IMR-90 (cell line): ENCODE data around the gene PSMG1. TPM values are rescaled to one million over a fixed set of nuclear protein-coding genes. Genes with fewer than 3 reads are reported as not detected.

Experiments used
- ATAC-seq: fragments of 200-7000 bp; cut with Tn5 transposase; 2 replicates; pipeline ENCODE4 v1.9.1; 2020; ENCODE audit warnings: low read depth, mild to moderate bottlenecking, moderate library complexity
- BruUV-seq: library from RNA; stranded (reverse); fragments of 400-500 nt; replicated peaks from 2 replicates; lab custom pipeline; 2021; lab: Mats Ljungman, UMichigan
- CTCF ChIA-PET: fragments of 300-600 bp; formaldehyde crosslinking; extraction: SDS; loops from one replicate; lab custom pipeline; 2021; ENCODE audit warnings: antibody characterized with exemption; lab: Yijun Ruan, JAX
- POLR2A ChIA-PET: fragments of 300-600 bp; sonication (Branson Sonifier 250); formaldehyde crosslinking; loops from one replicate; lab custom pipeline; 2022; ENCODE audit warnings: antibody characterized with exemption; ENCODE audit not compliant: unreplicated experiment; lab: Charles Lee
- DNase-seq: peaks from one replicate; pipeline ENCODE4 v3.0.0; 2013
- H2AFZ ChIP-seq: replicated peaks from 2 replicates; pipeline ENCODE3; 2013; ENCODE audit warnings: low read length, mild to moderate bottlenecking; ENCODE audit not compliant: poor library complexity
- H2AK5ac ChIP-seq: 2 replicates; pipeline ENCODE4 v1.6.1; 2013; ENCODE audit warnings: low read depth, low read length, inconsistent platforms
- H2AK9ac ChIP-seq: replicated peaks from 2 replicates; pipeline ENCODE3; 2013; ENCODE audit warnings: mild to moderate bottlenecking, low read depth, low read length, moderate library complexity; ENCODE audit not compliant: poor library complexity
- H2BK120ac ChIP-seq: 2 replicates; pipeline ENCODE4 v1.6.1; 2013; ENCODE audit warnings: low read depth, low read length, inconsistent platforms
- H2BK15ac ChIP-seq: 3 replicates; pipeline ENCODE4 v1.6.1; 2013; ENCODE audit warnings: low read depth, low read length, inconsistent platforms
- H2BK20ac ChIP-seq: 2 replicates; pipeline ENCODE4 v1.6.1; 2013; ENCODE audit warnings: low read depth, mild to moderate bottlenecking, inconsistent platforms, low read length, moderate library complexity
- H2BK5ac ChIP-seq: 2 replicates; pipeline ENCODE4 v1.6.1; 2013; ENCODE audit warnings: mild to moderate bottlenecking, low read depth, low read length, inconsistent platforms; ENCODE audit not compliant: poor library complexity, severe bottlenecking
- H3K14ac ChIP-seq: replicated peaks from 2 replicates; pipeline ENCODE4 v1.6.1; 2013; ENCODE audit warnings: low read depth, low read length, inconsistent platforms
- H3K18ac ChIP-seq: 2 replicates; pipeline ENCODE4 v1.6.1; 2013; ENCODE audit warnings: low read depth, low read length, control low read depth
- H3K23ac ChIP-seq: 2 replicates; pipeline ENCODE4 v1.6.1; 2013; ENCODE audit warnings: low read depth, low read length, inconsistent platforms
- H3K27ac ChIP-seq: 2 replicates; pipeline ENCODE4 v1.5.1; 2013; ENCODE audit warnings: mild to moderate bottlenecking, control low read depth, low read length; ENCODE audit not compliant: insufficient read depth
- H3K27me3 ChIP-seq: 2 replicates; pipeline ENCODE4 v1.6.1; 2013; ENCODE audit warnings: low read length; ENCODE audit not compliant: control insufficient read depth, insufficient read depth
- H3K36me3 ChIP-seq: 2 replicates; pipeline ENCODE4 v1.6.1; 2013; ENCODE audit warnings: low read length, mixed read lengths; ENCODE audit not compliant: control insufficient read depth, insufficient read depth
- H3K4ac ChIP-seq: 2 replicates; pipeline ENCODE4 v1.6.1; 2013; ENCODE audit warnings: low read depth, low read length, inconsistent platforms
- H3K4me1 ChIP-seq: 2 replicates; pipeline ENCODE4 v1.6.1; 2013; ENCODE audit warnings: low read length, mixed read lengths; ENCODE audit not compliant: control insufficient read depth, insufficient read depth
- H3K4me2 ChIP-seq: 2 replicates; pipeline ENCODE4 v1.6.1; 2013; ENCODE audit warnings: low read depth, mild to moderate bottlenecking, control low read depth, low read length, moderate library complexity
- H3K4me3 ChIP-seq: 2 replicates; pipeline ENCODE4 v1.5.1; 2013; ENCODE audit warnings: low read depth, mild to moderate bottlenecking, control low read depth, low read length, moderate library complexity; ENCODE audit not compliant: insufficient read depth
- H3K56ac ChIP-seq: 2 replicates; pipeline ENCODE4 v1.6.1; 2013; ENCODE audit warnings: low read length, inconsistent platforms; ENCODE audit not compliant: insufficient read depth; ENCODE audit errors: extremely low read depth
- H3K79me1 ChIP-seq, 2 experiments: 2 replicates each; pipeline ENCODE4 v1.6.1; 2013; ENCODE audit warnings: low read length in 2 of 2, inconsistent platforms in 1 of 2, low read depth in 1 of 2
- H3K9ac ChIP-seq: 2 replicates; pipeline ENCODE4 v1.6.1; 2013; ENCODE audit warnings: low read depth, low read length, control low read depth
- H3K9me1 ChIP-seq: 2 replicates; pipeline ENCODE4 v1.6.1; 2013; ENCODE audit warnings: low read length, inconsistent platforms; ENCODE audit not compliant: insufficient read depth
- H3K9me3 ChIP-seq: 2 replicates; pipeline ENCODE4 v1.6.1; 2013; ENCODE audit warnings: low read length; ENCODE audit not compliant: control insufficient read depth, insufficient read depth
- H4K20me1 ChIP-seq: 2 replicates; pipeline ENCODE4 v1.6.1; 2013; ENCODE audit warnings: low read length, inconsistent platforms; ENCODE audit not compliant: insufficient read depth
- H4K5ac ChIP-seq: 2 replicates; pipeline ENCODE4 v1.6.1; 2013; ENCODE audit warnings: mild to moderate bottlenecking, low read depth, low read length, control low read depth
- H4K8ac ChIP-seq, 2 experiments: 2 replicates each; pipeline ENCODE4 v1.6.1; 2013; ENCODE audit warnings: low read depth in 2 of 2, low read length in 2 of 2, control low read depth in 1 of 2, inconsistent platforms in 1 of 2
- H4K91ac ChIP-seq: 2 replicates; pipeline ENCODE4 v1.6.1; 2013; ENCODE audit warnings: low read depth, low read length, inconsistent platforms; ENCODE audit not compliant: insufficient read depth
- CEBPB ChIP-seq: IDR thresholded peaks from 2 replicates; pipeline ENCODE4 v1.6.1; 2012; ENCODE audit warnings: low read depth, low read length, improper control_type of control experiment
- NFE2L2 ChIP-seq: fragments of 150-350 bp; IDR thresholded peaks from 2 replicates; pipeline ENCODE4 v1.6.1; 2016; ENCODE audit warnings: low read depth, mild to moderate bottlenecking, low read length
- POLR2A ChIP-seq: IDR thresholded peaks from 2 replicates; pipeline ENCODE4 v1.6.1; 2012; ENCODE audit warnings: mild to moderate bottlenecking, low read depth, low read length
- RAD21 ChIP-seq: IDR thresholded peaks from 2 replicates; pipeline ENCODE4 v1.6.1; 2012; ENCODE audit warnings: low read length, improper control_type of control experiment
- RCOR1 ChIP-seq: IDR thresholded peaks from 2 replicates; pipeline ENCODE4 v1.6.1; 2012; ENCODE audit warnings: mild to moderate bottlenecking, low read length, improper control_type of control experiment; ENCODE audit not compliant: insufficient replicate concordance
- RFX5 ChIP-seq: IDR thresholded peaks from 2 replicates; pipeline ENCODE4 v1.8.0; 2012; ENCODE audit warnings: low read depth, mild to moderate bottlenecking, low read length, moderate library complexity
- SMC3 ChIP-seq: fragments of 150-350 bp; IDR thresholded peaks from 2 replicates; pipeline ENCODE4 v1.6.1; 2016; ENCODE audit warnings: low read depth, mild to moderate bottlenecking, antibody characterized with exemption, low read length, moderate library complexity
- USF2 ChIP-seq: fragments of 150-350 bp; IDR thresholded peaks from 2 replicates; pipeline ENCODE4 v1.6.1; 2017; ENCODE audit warnings: mild to moderate bottlenecking, antibody characterized with exemption, low read length, low read depth
- WGBS, 2 experiments: methylation state at CpG; one replicate each; pipeline versions ENCODE4 v1.1.5 to v1.1.7; 2013; ENCODE audit warnings: missing lambda C conversion rate in 2 of 2; ENCODE audit not compliant: insufficient read length in 1 of 2; ENCODE audit errors: extremely low coverage in 2 of 2; 5-methylcytosine and 5-hydroxymethylcytosine counted together
- dilution Hi-C: fragments of 300-500 bp; cut with HindIII; formaldehyde crosslinking; loops from one replicate; pipeline ENCODE4 v1.14.3; 2018; ENCODE audit warnings: low sequenced_read_pairs; ENCODE audit not compliant: unreplicated experiment
- in situ Hi-C: fragments of 300-500 bp; cut with MboI; formaldehyde crosslinking; loops from 3 replicates; pipeline ENCODE4 v1.14.3; 2019; ENCODE audit warnings: low sequenced_read_pairs, inconsistent platforms, mixed read lengths
- intact Hi-C: fragments of 100-400 bp; cut with micrococcal nuclease; formaldehyde crosslinking; loops from 2 replicates; pipeline ENCODE4 v1.10.0; 2022
- polyA plus RNA-seq, 3 experiments: library from polyadenylated mRNA; depleted of rRNA; stranded (reverse); fragments of >200 nt; gene quantifications; 2 replicates each; pipeline ENCODE4 v1.2.3, GENCODE V29; 2012; ENCODE audit warnings: low replicate concordance in 1 of 3
- total RNA-seq: library from RNA; depleted of rRNA; stranded (reverse); fragments of >200 nt; gene quantifications from 2 replicates; pipeline ENCODE4 v1.2.3, GENCODE V29; 2012
- TF ChIP-seq, protein P1 (sequence below): fragments of 150-350 bp; IDR thresholded peaks from 2 replicates; pipeline ENCODE4 v1.6.1; 2016; ENCODE audit warnings: low read depth, mild to moderate bottlenecking, low read length, moderate library complexity, borderline replicate concordance

PSMG1 gene
- total and polyA plus RNA-seq, 2 of the 4 experiments (the other 2 are of a cell fraction), result 37.8 to 45.4 TPM

- Histone ChIP-seq H4K5ac (no peak overlapping the region), H3K4me2 (no peak overlapping the region), H2BK5ac (no peak overlapping the region), H3K4me1 (0 out of 2 replicates have a peak, but pooled peaks cover 2% of the 10 kb centered on the region), H3K56ac (no peak overlapping the region), H2BK15ac (no peak overlapping the region), H3K36me3 (peaks cover 25% of the 10 kb centered on the region), H2AFZ (no peak overlapping the region), H3K4ac (no peak overlapping the region), H2AK5ac (no peak overlapping the region), H3K18ac (no peak overlapping the region), H4K8ac (no peak overlapping the region), H3K79me1 (peaks cover 0 to 3% of the 10 kb centered on the region in 2 experiments; a peak in 2 of 4 replicates), H2BK20ac (no peak overlapping the region), H3K14ac (no peak overlapping the region), H3K9me1 (no peaks in the 10 kb centered on the region), H2AK9ac (no peak overlapping the region), H4K20me1 (no peaks in the 10 kb centered on the region), H4K91ac (no peak overlapping the region), H3K27ac (no peak overlapping the region), H3K4me3 (no peak overlapping the region), H3K27me3 (no peaks in the 10 kb centered on the region), H3K9me3 (no peaks in the 10 kb centered on the region), H2BK120ac (no peak overlapping the region), H3K9ac (no peak overlapping the region), H3K23ac (no peak overlapping the region)
- POLR2A ChIA-PET, result no interaction called here
- BruUV-seq, result no TSS peak
- no peak for ATAC-seq
- dilution Hi-C loops (no loop called here), in situ Hi-C loops (no loop called here), intact Hi-C loops (no loop called here)
- no CpG with 5 or more reads among the region's 2 CpGs for WGBS, 2 experiments
- TF ChIP-seq RCOR1, result no peak
- no peak for TF ChIP-seq POLR2A
- TF ChIP-seq, protein P1, sequence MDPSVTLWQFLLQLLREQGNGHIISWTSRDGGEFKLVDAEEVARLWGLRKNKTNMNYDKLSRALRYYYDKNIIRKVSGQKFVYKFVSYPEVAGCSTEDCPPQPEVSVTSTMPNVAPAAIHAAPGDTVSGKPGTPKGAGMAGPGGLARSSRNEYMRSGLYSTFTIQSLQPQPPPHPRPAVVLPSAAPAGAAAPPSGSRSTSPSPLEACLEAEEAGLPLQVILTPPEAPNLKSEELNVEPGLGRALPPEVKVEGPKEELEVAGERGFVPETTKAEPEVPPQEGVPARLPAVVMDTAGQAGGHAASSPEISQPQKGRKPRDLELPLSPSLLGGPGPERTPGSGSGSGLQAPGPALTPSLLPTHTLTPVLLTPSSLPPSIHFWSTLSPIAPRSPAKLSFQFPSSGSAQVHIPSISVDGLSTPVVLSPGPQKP, result no peak
- no peak for TF ChIP-seq CEBPB
- TF ChIP-seq USF2, result no peak
- no peak for TF ChIP-seq RAD21
- TF ChIP-seq SMC3, result no peak
- TF ChIP-seq RFX5, result no peak
- no peak for TF ChIP-seq NFE2L2
- CTCF ChIA-PET, result no interaction called here
- no peak for DNase-seq
These were observed 26.1 kb upstream of the PSMG1 start for GRCh38 chr21:39209334-39209688.
